Suprapubic skin (tissue), 4 donors: Measurements from ENCODE around the gene ALX3. TPM values are rescaled to one million over a fixed set of nuclear protein-coding genes. Genes with fewer than 3 reads are reported as not detected.
A peak's percentile ranks its signal among the peaks of the same experiment; 100 is the strongest.

Experiments used
- DNase-seq, 2 donors: peaks; one replicate each; pipeline ENCODE4 v3.0.0-alpha.2; 2019; ENCODE audit warnings: low spot score in 2 of 2
- H3K27ac ChIP-seq: fragments of 200-600 bp; sonication (generic); one replicate; pipeline ENCODE4 v1.5.1; 2019
- H3K27me3 ChIP-seq: fragments of 200-600 bp; sonication (generic); one replicate; pipeline ENCODE4 v1.5.1; 2019
- H3K36me3 ChIP-seq: fragments of 200-600 bp; sonication (generic); one replicate; pipeline ENCODE4 v1.5.1; 2019
- H3K4me1 ChIP-seq: fragments of 200-600 bp; sonication (generic); one replicate; pipeline ENCODE4 v1.5.1; 2019
- H3K4me3 ChIP-seq: fragments of 200-600 bp; sonication (generic); one replicate; pipeline ENCODE4 v1.5.1; 2019; ENCODE audit warnings: mild to moderate bottlenecking
- H3K9me3 ChIP-seq: fragments of 200-600 bp; sonication (generic); one replicate; pipeline ENCODE4 v1.5.1; 2019
- EP300 ChIP-seq: sonication (generic); formaldehyde crosslinking; IDR thresholded peaks from one replicate; pipeline ENCODE4 v1.6.1; 2017; ENCODE audit warnings: antibody characterized with exemption
- POLR2A ChIP-seq, 2 donors: fragments of 450-650 bp; IDR thresholded peaks; one replicate each; pipeline ENCODE4 v1.6.1; 2017; ENCODE audit warnings: antibody characterized with exemption in 2 of 2, mild to moderate bottlenecking in 2 of 2, moderate library complexity in 2 of 2
- POLR2AphosphoS5 ChIP-seq, 3 donors: sonication (generic); formaldehyde crosslinking; IDR thresholded peaks; one replicate each; pipeline ENCODE4 v1.6.1; 2017; ENCODE audit warnings: antibody characterized with exemption in 3 of 3
- WGBS: methylation state at CpG from one replicate; pipeline ENCODE4 v1.1.5; 2018; 5-methylcytosine and 5-hydroxymethylcytosine counted together
- total RNA-seq, 4 donors: library from RNA; depleted of rRNA; stranded (reverse); fragments of >200 nt; gene quantifications; one replicate each; pipeline ENCODE4 v1.1.0, GENCODE V29; 2016
- TF ChIP-seq, protein P1 (sequence below), 2 donors: fragments of 200-600 bp in 1 of 2; fragments of 450-650 bp in 1 of 2; sonication (generic) in 1 of 2; IDR thresholded peaks; one replicate each; pipeline ENCODE4 v1.5.1; 2016 to 2019; ENCODE audit warnings: antibody characterized with exemption in 2 of 2, mild to moderate bottlenecking in 1 of 2, moderate library complexity in 1 of 2

Gene ALX3
- total RNA-seq, result under 1 TPM in 2 of 4 donors, not detected in 2; 0.49 to 0.60 TPM

DNA sequence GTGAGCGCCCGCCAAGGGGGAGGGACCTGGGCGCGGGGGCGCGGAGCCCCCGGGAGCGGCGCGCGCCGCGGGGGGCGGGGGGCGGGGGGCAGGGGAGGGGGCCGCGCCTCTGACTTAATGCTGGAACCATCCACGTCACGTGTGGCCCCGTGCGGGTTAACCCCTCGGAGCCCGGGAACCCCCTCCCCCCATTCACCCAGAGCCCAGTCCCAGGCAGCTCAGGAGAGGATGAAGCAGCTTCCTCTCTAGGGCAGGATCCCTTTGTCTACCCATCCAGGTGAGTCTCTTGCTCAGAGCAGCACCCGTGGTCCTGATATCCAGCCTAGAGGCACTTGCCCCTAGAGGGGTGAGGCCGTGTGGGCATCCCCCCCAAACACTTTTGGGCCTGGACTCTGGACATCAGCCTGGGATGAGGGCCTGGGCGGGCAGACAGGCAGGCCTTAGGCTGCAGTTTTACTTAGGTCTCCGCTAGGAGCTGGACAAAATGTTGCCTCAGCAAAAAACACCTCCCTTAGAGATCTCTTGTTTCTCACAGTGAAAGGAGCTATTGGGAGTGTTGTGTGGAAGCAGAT lies at the start of gene ALX3:
ALX3 (minus strand) TSS at position 2 of the 572 bp plus-strand sequence. CDS start 60 bp downstream, outside the sequence.
- Histone ChIP-seq H3K9me3 (no peaks in the 10 kb centered on the region), H3K27ac (no peak within 1 kb of the TSS), H3K4me3 (peak within 1 kb of the TSS; percentile 43), H3K4me1 (peaks cover 34% of the 10 kb centered on the region), H3K36me3 (no peaks in the 10 kb centered on the region), H3K27me3 (peaks cover 87% of the 10 kb centered on the region)
- WGBS, result 83% methylated on average over 2 of the region's 27 CpGs
- no peak for TF ChIP-seq POLR2A (IDR thresholded peaks at IDR 0.05)
- TF ChIP-seq EP300, result no peak
- no peak for TF ChIP-seq POLR2AphosphoS5 (IDR thresholded peaks at IDR 0.05)
- TF ChIP-seq, protein P1, sequence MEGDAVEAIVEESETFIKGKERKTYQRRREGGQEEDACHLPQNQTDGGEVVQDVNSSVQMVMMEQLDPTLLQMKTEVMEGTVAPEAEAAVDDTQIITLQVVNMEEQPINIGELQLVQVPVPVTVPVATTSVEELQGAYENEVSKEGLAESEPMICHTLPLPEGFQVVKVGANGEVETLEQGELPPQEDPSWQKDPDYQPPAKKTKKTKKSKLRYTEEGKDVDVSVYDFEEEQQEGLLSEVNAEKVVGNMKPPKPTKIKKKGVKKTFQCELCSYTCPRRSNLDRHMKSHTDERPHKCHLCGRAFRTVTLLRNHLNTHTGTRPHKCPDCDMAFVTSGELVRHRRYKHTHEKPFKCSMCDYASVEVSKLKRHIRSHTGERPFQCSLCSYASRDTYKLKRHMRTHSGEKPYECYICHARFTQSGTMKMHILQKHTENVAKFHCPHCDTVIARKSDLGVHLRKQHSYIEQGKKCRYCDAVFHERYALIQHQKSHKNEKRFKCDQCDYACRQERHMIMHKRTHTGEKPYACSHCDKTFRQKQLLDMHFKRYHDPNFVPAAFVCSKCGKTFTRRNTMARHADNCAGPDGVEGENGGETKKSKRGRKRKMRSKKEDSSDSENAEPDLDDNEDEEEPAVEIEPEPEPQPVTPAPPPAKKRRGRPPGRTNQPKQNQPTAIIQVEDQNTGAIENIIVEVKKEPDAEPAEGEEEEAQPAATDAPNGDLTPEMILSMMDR (IDR thresholded peaks at IDR 0.05), result no peak
- DNase-seq, result no peak

DNA sequence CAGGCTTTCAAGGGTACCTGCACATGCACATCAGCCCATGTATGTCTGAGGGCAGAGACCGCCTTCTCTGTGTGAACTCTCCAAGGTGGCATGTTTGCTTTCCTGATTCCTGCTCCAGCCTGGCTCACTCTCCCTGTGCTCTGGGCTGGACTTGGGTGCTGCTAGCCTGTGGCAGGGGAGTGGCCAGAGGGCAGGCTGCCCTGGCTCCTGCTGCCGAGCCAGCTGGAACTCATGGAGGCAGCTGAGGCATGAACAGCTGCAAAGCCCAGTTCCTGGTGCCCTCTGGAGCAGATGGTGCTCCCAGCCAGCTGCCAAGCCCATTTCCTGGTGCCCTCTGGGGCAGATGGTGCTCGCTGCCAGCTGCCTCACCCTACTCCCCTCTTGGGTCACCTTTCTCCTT lies 49.4 kb upstream of the ALX3 start:
- peaks cover 3% of the 10 kb centered on the region for H3K4me1 ChIP-seq
- DNase-seq, result no peak
- TF ChIP-seq POLR2AphosphoS5 (IDR thresholded peaks at IDR 0.05) (no peak), POLR2A (IDR thresholded peaks at IDR 0.05) (no peak), EP300 (no peak)
- TF ChIP-seq, protein P1 (IDR thresholded peaks at IDR 0.05), result no peak
- no peaks in the 10 kb centered on the region for H3K36me3 ChIP-seq
- no peak overlapping the region for H3K4me3 ChIP-seq
- WGBS, result 57% methylated on average over 3 of the region's 3 CpGs
- H3K27ac ChIP-seq, result no peak overlapping the region
- H3K9me3 ChIP-seq, result no peaks in the 10 kb centered on the region
- H3K27me3 ChIP-seq, result peaks cover 7% of the 10 kb centered on the region

DNA sequence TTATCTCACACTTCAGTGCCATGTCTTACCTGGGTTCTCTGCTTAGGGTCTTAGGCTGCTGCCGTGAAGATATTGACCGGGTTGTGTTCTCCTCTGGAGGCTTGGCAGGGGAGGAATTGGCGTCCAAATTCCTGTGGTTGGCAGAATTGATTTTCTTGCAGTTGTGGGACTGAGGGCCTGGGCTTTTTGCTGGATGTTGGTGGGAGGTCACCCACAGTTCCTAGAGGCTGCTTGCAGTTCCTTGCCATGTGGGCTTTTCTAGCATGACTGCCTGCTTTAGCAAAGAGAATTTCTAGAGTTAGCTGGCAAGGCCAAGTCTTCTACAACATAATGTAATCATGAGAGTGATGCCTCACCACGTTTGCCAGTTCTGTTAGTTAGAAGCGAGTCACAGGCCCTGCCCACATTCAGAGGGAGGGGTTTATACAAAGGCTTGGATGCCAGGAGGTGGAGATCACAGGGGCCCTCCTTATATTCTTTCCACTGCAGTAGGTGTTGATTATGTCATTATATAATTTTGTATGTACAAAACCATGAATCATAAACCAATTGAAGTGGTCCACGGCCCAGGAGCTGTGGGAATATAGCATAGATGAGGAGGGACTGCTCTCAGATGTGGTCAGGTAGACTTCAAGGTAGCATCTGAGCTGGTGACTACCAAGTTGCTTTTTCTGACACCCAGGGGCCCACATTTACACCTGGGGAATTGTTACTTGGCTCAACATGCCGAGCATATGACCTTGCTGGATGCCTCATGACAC lies 48.3 kb upstream of the ALX3 start:
- Histone ChIP-seq H3K36me3 (no peaks in the 10 kb centered on the region), H3K9me3 (no peaks in the 10 kb centered on the region), H3K4me1 (peaks cover 3% of the 10 kb centered on the region), H3K27ac (no peak overlapping the region), H3K4me3 (no peak overlapping the region), H3K27me3 (peaks cover 14% of the 10 kb centered on the region)
- DNase-seq, result no peak
- 47% methylated on average over 7 of the region's 7 CpGs for WGBS
- TF ChIP-seq POLR2A (IDR thresholded peaks at IDR 0.05) (no peak), POLR2AphosphoS5 (IDR thresholded peaks at IDR 0.05) (no peak), EP300 (no peak)
- TF ChIP-seq, protein P1 (IDR thresholded peaks at IDR 0.05), result no peak

DNA sequence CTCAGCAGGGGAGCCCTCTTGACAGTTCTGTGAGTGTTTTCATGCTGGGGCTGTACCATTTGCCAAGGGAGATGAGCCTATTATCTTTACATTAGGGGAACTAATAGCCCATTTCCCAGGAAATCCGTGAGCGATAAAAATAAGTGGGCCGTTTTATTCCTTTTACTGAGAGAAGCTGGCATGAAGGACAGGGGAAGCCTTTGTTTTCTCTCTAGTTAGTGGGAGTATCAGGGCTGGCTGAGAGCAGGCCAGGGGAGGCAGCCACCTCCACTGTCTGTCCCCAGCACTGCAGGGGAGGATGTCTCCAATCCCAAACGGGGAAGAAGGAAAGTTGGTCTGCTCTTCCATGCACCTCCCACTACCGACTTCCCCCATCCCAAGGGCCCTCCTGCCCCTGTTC lies 44.3 kb upstream of the ALX3 start:
- no peak for DNase-seq
- H3K27me3 ChIP-seq, result peaks cover 7% of the 10 kb centered on the region
- TF ChIP-seq POLR2AphosphoS5 (IDR thresholded peaks at IDR 0.05), result no peak
- TF ChIP-seq POLR2A (IDR thresholded peaks at IDR 0.05), result no peak
- TF ChIP-seq, protein P1 (IDR thresholded peaks at IDR 0.05), result no peak
- TF ChIP-seq EP300, result no peak

DNA sequence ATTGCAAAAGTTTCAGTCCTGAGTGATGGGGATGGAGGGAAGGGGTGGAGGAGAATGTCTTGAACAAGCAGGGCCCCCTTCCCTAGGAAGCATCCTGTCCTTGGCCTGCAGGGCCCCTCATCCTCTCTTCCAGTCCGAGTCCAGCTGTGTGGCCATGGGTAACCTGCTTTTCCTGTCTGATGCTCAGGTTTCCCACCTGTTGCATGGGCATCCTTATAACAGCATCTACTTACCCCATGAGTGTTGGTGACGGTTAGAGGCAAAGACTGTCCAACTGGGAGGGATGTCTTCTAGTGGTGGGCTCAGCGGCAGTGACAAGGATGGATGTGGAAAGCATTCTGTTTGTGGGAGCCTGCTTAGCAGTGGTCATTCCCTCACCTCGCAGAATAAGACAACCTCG lies 43.7 kb upstream of the ALX3 start:
- Histone ChIP-seq H3K4me1 (peaks cover 3% of the 10 kb centered on the region), H3K4me3 (no peak overlapping the region), H3K36me3 (no peaks in the 10 kb centered on the region), H3K27ac (no peak overlapping the region), H3K27me3 (peaks cover 7% of the 10 kb centered on the region), H3K9me3 (no peaks in the 10 kb centered on the region)
- WGBS, result 89% methylated on average over 5 of the region's 5 CpGs
- no peak for DNase-seq
- TF ChIP-seq, protein P1 (IDR thresholded peaks at IDR 0.05), result no peak
- TF ChIP-seq POLR2A (IDR thresholded peaks at IDR 0.05) (no peak), EP300 (no peak), POLR2AphosphoS5 (IDR thresholded peaks at IDR 0.05) (no peak)

More for the DNA sequence above, 44.3 kb upstream of the ALX3 start:
- WGBS, result 49% methylated on average over 5 of the region's 5 CpGs
- Histone ChIP-seq H3K27ac (no peak overlapping the region), H3K36me3 (no peaks in the 10 kb centered on the region), H3K4me3 (no peak overlapping the region), H3K4me1 (peaks cover 3% of the 10 kb centered on the region), H3K9me3 (no peaks in the 10 kb centered on the region)
